Adrenal gland (tissue), 5 donors: ENCODE results near the gene SEPTIN10.

Experiments
- CTCF ChIP-seq, 6 experiments: fragments of 450-650 bp in 4 of 6; fragments of 200-600 bp in 2 of 6; sonication (generic) in 1 of 6; IDR thresholded peaks; 1 replicate in 5 of 6; 2 replicates in 1 of 6; pipeline versions ENCODE4 v1.5.1 to v1.8.0; 2016 to 2021; ENCODE audit warnings: antibody characterized with exemption in 6 of 6, mild to moderate bottlenecking in 2 of 6, moderate library complexity in 1 of 6
- POLR2A ChIP-seq, 2 donors: fragments of 450-650 bp; IDR thresholded peaks; one replicate each; pipeline ENCODE4 v1.6.1; 2017; ENCODE audit warnings: antibody characterized with exemption in 2 of 2, mild to moderate bottlenecking in 2 of 2, moderate library complexity in 1 of 2
- donor health status: DM: no; HTN: no; CAD: no.

- TF ChIP-seq CTCF (IDR thresholded peaks at IDR 0.05) (no peak), POLR2A (IDR thresholded peaks at IDR 0.05) (no peak)
Measured at GRCh38 chr2:109660046-109660860, 46.5 kb upstream of the SEPTIN10 start.
